ENCODE measurements around the gene NOL3. TPM values are rescaled to one million over a fixed set of nuclear protein-coding genes. Genes with fewer than 3 reads are reported as not detected.

Gene NOL3
- polyA plus RNA-seq, 3 donors: 2.7 to 17.0 (median 3.8) TPM

DNA sequence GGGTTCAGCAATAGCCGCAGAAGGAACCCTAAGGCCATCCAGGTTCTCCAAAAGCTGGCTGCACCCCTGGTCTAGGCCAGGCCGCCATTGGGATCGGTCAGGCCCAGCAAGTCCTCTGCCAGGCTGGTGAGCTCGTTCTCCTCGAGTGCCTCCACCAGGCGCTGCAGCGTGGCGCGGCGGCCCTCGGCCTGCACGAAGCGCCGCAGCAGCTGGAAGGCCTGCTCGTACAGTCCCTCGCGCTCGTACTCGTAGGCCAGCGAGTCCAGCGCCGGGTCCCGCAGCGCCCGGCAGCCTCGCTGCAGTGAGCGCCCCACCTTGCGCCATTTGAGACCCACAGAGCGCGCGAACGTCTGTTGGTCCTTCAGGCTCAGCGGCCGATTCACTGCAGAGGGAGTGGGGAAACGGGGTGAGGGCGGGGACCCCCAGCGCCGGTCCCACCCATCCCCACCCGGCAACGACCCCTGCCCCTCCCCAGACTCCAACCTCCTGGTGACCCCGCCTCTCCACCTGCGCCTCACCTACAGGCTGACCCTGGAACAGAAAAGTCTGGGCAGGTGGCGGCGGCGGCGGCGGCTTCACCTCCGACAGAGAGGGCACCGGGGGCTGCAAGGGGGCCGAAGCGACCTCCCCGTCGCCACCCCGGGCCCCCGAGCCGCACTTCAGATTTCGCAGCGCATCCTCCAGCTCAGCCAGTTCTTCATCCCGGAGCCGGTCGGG lies 15.6 kb upstream of the NOL3 start:
- Histone ChIP-seq H3K79me2 (ENCODE audit: insufficient read depth, low read length) (no peaks in the 10 kb centered on the region), H4K20me1 (ENCODE audit: insufficient read depth, low read length) (peaks cover 82% of the 10 kb centered on the region), H3K27me3 (ENCODE audit: control insufficient read depth in 2 of 2, insufficient read depth in 2 of 2, low read length in 2 of 2) (peaks cover 13 to 54% of the 10 kb centered on the region in 2 donors), H3K9me3 (replicated peaks in 1 of 2; ENCODE audit: control insufficient read depth in 1 of 2, insufficient read depth in 1 of 2, low read length in 2 of 2) (peaks cover under 1 to 8% of the 10 kb centered on the region in 2 donors), H3K9ac (ENCODE audit: insufficient read depth, low read length, poor library complexity, severe bottlenecking) (no peak overlapping the region), H3K36me3 (replicated peaks in 1 of 2; ENCODE audit: control insufficient read depth in 1 of 2, insufficient read depth in 2 of 2, low read length in 2 of 2) (no peaks in the 10 kb centered on the region), H3K4me2 (replicated peaks; ENCODE audit: extremely low read depth, low read length, poor library complexity, severe bottlenecking) (peak overlapping the region; percentile 67), H3K27ac (ENCODE audit: low read depth in 1 of 2, low read length in 2 of 2) (no peak overlapping the region), H3K4me1 (ENCODE audit: control insufficient read depth in 1 of 2, insufficient read depth in 2 of 2, low read length in 2 of 2) (peaks cover 31 to 45% of the 10 kb centered on the region in 2 donors), H2AFZ (ENCODE audit: insufficient read depth, low read depth, low read length, poor library complexity, severe bottlenecking) (no peak overlapping the region), H3K4me3 (replicated peaks in 1 of 3; ENCODE audit: low read depth in 2 of 3, low read length in 3 of 3) (no peak overlapping the region)
- Mint-ChIP-seq H3K27ac (no peak overlapping the region), H3K4me1 (peaks cover 46% of the 10 kb centered on the region), H3K9me3 (peaks cover 0 to 7% (median 1%) of the 10 kb centered on the region in 7 donors), H3K4me3 (peak overlapping the region; percentile 66 to 85), H3K27me3 (ENCODE audit: low read depth in 3 of 3) (peaks cover 53 to 71% (median 54%) of the 10 kb centered on the region in 3 donors), H3K36me3 (peaks cover 6% of the 10 kb centered on the region in 2 donors)
- WGBS (ENCODE audit: insufficient coverage): 47% methylated on average over 48 of the region's 61 CpGs
- no peak for TF ChIP-seq CTCF (IDR thresholded peaks at IDR 0.05)
- no peak for DNase-seq
- intact Hi-C loops (cut with micrococcal nuclease): loop anchor here (2.0 to 5.0 kb wide), 3 partner anchors 137 to 197 kb away; no protein-coding TSS in a partner anchor

- no peak overlapping the region for H3K27ac Mint-ChIP-seq
- WGBS (ENCODE audit: insufficient coverage): 18% methylated on average over 74 of the region's 74 CpGs
These were observed 14.8 kb upstream of the NOL3 start for GRCh38 chr16:67155295-67156142.

More at GRCh38 chr16:67155295-67156142, 14.8 kb upstream of the NOL3 start:
- Histone ChIP-seq H3K27me3 (ENCODE audit: control insufficient read depth in 2 of 2, insufficient read depth in 2 of 2, low read length in 2 of 2) (peaks cover 10 to 49% of the 10 kb centered on the region in 2 donors), H3K9me3 (replicated peaks in 1 of 2; ENCODE audit: control insufficient read depth in 1 of 2, insufficient read depth in 1 of 2, low read length in 2 of 2) (peaks cover 0 to 5% of the 10 kb centered on the region in 2 donors), H3K36me3 (replicated peaks in 1 of 2; ENCODE audit: control insufficient read depth in 1 of 2, insufficient read depth in 2 of 2, low read length in 2 of 2) (no peaks in the 10 kb centered on the region), H3K27ac (ENCODE audit: low read depth in 1 of 2, low read length in 2 of 2) (no peak overlapping the region), H2AFZ (ENCODE audit: insufficient read depth, low read depth, low read length, poor library complexity, severe bottlenecking) (no peak overlapping the region), H3K4me1 (ENCODE audit: control insufficient read depth in 1 of 2, insufficient read depth in 2 of 2, low read length in 2 of 2) (peaks cover 34 to 45% of the 10 kb centered on the region in 2 donors), H3K4me3 (replicated peaks in 1 of 3; ENCODE audit: low read depth in 2 of 3, low read length in 3 of 3) (no peak overlapping the region), H3K4me2 (replicated peaks; ENCODE audit: extremely low read depth, low read length, poor library complexity, severe bottlenecking) (peak overlapping the region; percentile 67), H4K20me1 (ENCODE audit: insufficient read depth, low read length) (peaks cover 80% of the 10 kb centered on the region), H3K79me2 (ENCODE audit: insufficient read depth, low read length) (no peaks in the 10 kb centered on the region), H3K9ac (ENCODE audit: insufficient read depth, low read length, poor library complexity, severe bottlenecking) (no peak overlapping the region)
- intact Hi-C loops (cut with micrococcal nuclease): loop anchor here (2.0 to 5.0 kb wide), 3 partner anchors 138 to 198 kb away; no protein-coding TSS in a partner anchor
- peaks cover 0 to 7% (median 0%) of the 10 kb centered on the region in 7 donors for H3K9me3 Mint-ChIP-seq
- H3K36me3 Mint-ChIP-seq: peaks cover 6% of the 10 kb centered on the region in 2 donors
- H3K4me1 Mint-ChIP-seq: peaks cover 47% of the 10 kb centered on the region
- H3K4me3 Mint-ChIP-seq: peak overlapping the region; percentile 66 to 85
- TF ChIP-seq CTCF (IDR thresholded peaks at IDR 0.05): peak; percentile 97
- peaks cover 52 to 65% (median 53%) of the 10 kb centered on the region in 3 donors for H3K27me3 Mint-ChIP-seq (ENCODE audit: low read depth in 3 of 3)
- peak; percentile 65 to 75 (median 66) for DNase-seq

All from CD14-positive monocyte (primary cell).